SKM-1 treated with dmso at 0.1 percent for 144 hours (cell line): ENCODE data around the gene ZHX3.

Experiments
- DNase-seq: peaks from one replicate; lab custom pipeline; 2025; ENCODE audit not compliant: unreplicated experiment; lab: John Stamatoyannopoulos, UW

Gene ZHX3

GRCh38 chr20:41230136-41230535 is 87.4 kb downstream of the ZHX3 start:
- DNase-seq = no peak

GRCh38 chr20:41229259-41229658 is 88.3 kb downstream of the ZHX3 start:
- DNase-seq = no peak

- DNase-seq = no peak
These were observed 88.7 kb downstream of the ZHX3 start for GRCh38 chr20:41228858-41229257.

GRCh38 chr20:41226426-41226825 is 91.1 kb downstream of the ZHX3 start:
- DNase-seq = no peak

- DNase-seq = no peak
These were observed 92.4 kb downstream of the ZHX3 start for GRCh38 chr20:41225091-41225490.

GRCh38 chr20:41224281-41224680 is 93.2 kb downstream of the ZHX3 start:
- DNase-seq = no peak

GRCh38 chr20:41223112-41223511 is 94.4 kb downstream of the ZHX3 start:
- DNase-seq = no peak

GRCh38 chr20:41222703-41223102 is 94.8 kb downstream of the ZHX3 start:
- no peak for DNase-seq

GRCh38 chr20:41222296-41222695 is 95.2 kb downstream of the ZHX3 start:
- no peak for DNase-seq

- DNase-seq = no peak
These were observed 95.8 kb downstream of the ZHX3 start for GRCh38 chr20:41221614-41222218.

- no peak for DNase-seq
These were observed 97.7 kb downstream of the ZHX3 start for GRCh38 chr20:41219824-41220223.

- DNase-seq = no peak
These were observed 99.1 kb downstream of the ZHX3 start for GRCh38 chr20:41218466-41218865.

GRCh38 chr20:41217422-41217821 is 100.1 kb downstream of the ZHX3 start:
- no peak for DNase-seq

GRCh38 chr20:41214666-41215065 is 102.9 kb downstream of the ZHX3 start:
- no peak for DNase-seq

- DNase-seq = no peak
These were observed 103.3 kb downstream of the ZHX3 start for GRCh38 chr20:41214202-41214601.

- no peak for DNase-seq
These were observed 104.2 kb downstream of the ZHX3 start for GRCh38 chr20:41213150-41213820.

- DNase-seq = no peak
These were observed 112.2 kb downstream of the ZHX3 start for GRCh38 chr20:41205313-41205712.

GRCh38 chr20:41204304-41205265 is 112.9 kb downstream of the ZHX3 start:
- DNase-seq = no peak

GRCh38 chr20:41203660-41204059 is 113.9 kb downstream of the ZHX3 start:
- no peak for DNase-seq

- no peak for DNase-seq
These were observed 115.1 kb downstream of the ZHX3 start for GRCh38 chr20:41202426-41202825.

GRCh38 chr20:41201760-41202159 is 115.8 kb downstream of the ZHX3 start:
- no peak for DNase-seq
